DMS 273 (cell line): ENCODE results near the gene KCP.
A peak's percentile ranks its signal among the peaks of the same experiment; 100 is the strongest.

ENCODE experiments used
- DNase-seq: peaks from one replicate; lab custom pipeline; 2025; ENCODE audit not compliant: unreplicated experiment; lab: John Stamatoyannopoulos, UW

The KCP gene

DNA sequence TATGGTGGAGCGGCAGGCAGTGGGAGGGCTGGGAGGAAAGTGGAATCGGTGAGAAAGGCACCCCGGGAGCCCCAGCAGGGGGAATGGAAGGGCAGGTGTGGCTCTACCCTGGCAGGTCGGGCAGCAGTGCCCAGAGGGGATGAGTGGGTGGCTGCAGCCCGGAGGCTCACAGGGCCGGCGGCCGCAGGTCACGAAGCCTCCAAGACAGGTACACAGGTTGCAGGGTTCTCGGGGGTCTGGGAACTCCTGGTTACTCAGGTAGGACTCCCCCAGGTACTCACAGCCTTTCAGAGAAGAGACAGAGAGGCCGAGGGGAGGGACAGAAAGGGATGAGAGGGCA is 21.8 kb downstream of the KCP start:
- no peak for DNase-seq

GRCh38 chr7:128888039-128888755 is 22.3 kb downstream of the KCP start:
- DNase-seq: no peak

GRCh38 chr7:128887169-128888038 is 23.1 kb downstream of the KCP start:
- no peak for DNase-seq

GRCh38 chr7:128886391-128887168 is 23.9 kb downstream of the KCP start:
- DNase-seq: no peak

- DNase-seq: no peak
Observed at GRCh38 chr7:128885370-128886187, 24.9 kb downstream of the KCP start.

GRCh38 chr7:128884561-128885369 is 25.7 kb downstream of the KCP start:
- DNase-seq: no peak

DNA sequence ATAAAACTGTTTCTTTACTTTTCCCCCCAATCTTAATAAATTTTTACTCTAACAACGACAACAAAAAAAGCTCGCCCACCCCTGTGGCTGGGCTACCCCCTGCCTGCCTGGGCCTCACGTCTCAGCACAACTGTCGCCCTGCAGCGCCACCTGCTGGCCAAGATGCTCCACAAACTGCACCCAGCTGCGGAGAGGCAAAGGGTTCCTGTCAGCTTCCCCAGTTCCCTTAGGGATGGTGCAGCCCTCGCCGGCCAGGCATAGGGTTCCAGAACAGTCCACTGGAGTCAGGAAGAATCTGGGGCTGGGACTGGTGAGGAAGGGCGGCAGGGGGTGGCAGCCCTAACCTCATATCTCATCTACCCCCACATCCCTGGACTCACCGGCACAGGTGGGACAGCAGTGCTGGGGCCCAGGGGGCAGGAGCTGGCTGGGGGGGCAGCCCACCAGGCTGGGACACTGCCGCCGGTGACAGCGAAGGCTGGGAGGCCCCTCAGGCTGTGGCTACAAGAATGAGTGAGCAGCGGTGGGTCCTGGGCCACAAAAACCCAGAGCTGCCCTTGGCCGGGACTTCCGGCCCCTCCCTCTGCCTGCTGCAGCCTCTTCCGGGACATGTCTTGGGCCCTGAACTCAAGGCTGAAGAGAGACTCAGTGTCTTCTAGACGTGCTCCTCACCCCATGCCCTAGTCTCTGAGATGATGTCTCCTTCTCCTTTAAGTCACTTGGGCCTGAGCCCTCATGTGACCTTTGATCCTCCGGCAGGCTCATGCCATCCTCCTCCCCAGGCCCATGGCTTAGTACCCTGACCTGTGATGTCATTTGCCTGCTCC is 26.7 kb downstream of the KCP start:
- DNase-seq: peak; percentile 95

DNA sequence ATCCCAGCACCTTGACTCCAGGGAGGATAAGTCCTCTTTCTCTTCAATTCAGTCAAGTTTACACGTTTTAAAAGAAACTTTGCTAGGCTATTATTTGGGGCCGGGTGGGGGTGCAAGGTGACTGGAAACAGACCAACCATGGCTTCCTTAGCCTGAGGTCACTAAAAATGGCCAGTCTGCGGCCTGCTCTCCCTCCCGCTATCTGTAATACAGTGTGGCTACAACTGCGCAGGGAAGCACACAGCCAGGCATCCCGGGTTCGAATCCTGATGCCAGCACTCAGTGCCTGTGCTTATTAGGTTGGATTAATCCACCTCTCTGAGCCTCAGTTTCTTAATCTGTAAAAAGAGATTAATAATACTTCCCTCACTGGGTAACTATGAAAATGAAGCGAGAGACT is 28.4 kb downstream of the KCP start:
- no peak for DNase-seq

- DNase-seq: no peak
Observed at GRCh38 chr7:128881458-128882125, 28.9 kb downstream of the KCP start.

DNA sequence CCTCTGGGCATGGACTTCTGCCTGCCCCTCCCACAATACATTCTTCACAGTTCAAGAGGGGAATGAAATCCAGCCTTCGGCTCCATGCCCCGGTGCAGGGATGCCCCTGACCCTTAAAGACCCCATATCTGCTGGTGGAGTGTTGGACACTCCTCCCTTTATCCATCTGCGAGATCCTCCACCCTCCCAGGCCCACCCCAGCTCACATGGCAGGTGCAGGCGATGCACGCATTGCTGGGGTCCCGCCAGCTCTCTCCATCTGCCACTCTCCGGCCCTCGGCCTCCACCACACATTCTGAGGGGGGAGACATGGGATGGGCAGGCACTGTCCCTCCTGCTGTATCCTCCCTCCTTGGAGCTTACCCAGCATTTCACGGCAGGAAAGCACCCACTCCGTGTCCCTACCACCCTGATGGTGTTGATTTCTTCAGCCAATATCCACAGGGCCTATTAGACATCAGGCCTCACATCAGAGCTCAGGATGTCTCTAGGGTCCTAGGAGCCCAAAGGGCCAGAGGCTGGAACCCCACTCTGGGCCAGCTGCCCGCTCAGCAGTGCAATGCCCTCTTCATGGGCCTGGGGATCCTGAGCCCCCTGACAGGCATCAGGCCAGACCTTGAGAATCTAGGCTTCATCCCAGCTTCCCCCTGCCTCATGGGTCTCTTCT is 29.6 kb downstream of the KCP start:
- peak; percentile 77 for DNase-seq

GRCh38 chr7:128879939-128880746 is 30.4 kb downstream of the KCP start:
- peak; percentile 94 for DNase-seq

- DNase-seq: no peak
Observed at GRCh38 chr7:128879461-128879938, 31.0 kb downstream of the KCP start.

- no peak for DNase-seq
Observed at GRCh38 chr7:128878226-128879105, 32.0 kb downstream of the KCP start.

- DNase-seq: no peak
Observed at GRCh38 chr7:128877756-128878120, 32.8 kb downstream of the KCP start.

DNA sequence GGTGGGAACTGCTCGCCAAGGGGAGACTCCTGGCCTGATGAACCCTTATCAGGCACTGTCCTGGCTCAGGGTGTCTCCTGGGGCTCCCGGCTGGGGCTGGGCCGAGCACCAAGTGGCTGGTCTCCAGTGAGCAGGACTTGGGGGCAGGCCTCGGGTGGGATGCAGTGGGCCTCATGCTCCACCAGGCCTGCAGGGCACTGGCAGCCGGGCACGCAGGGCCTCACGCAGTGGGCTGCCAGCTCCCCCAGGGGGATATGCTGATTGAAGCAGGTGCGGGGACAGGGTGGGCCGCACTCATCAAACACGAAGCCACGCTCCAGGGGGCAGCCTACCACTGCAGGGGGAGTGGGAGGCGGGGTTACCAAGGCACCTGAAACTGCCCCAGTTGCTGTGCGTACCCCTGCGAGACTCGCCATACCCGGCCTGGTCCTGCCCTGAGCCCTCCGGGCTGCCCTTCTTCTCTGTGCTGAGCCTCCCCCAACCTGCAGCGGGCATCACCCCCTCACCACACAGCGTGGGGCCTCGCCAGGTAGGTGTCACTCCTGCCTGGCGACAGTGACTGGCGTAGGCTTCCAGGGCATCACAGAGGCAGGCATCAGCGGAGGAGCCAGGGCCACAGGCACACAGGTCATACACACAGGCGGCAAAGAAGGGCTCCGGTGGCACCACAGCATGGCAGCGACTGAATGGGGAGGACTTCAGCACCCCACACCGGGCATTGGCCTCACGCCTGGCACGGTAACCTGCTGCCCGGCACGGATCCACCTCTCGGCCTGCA is 33.3 kb downstream of the KCP start:
- DNase-seq: no peak
